Smooth muscle cell (in vitro differentiated cells): Measurements from ENCODE around the gene OR6B2. TPM values are rescaled to one million over a fixed set of nuclear protein-coding genes. Genes with fewer than 3 reads are reported as not detected.

ENCODE experiments used
- DNase-seq: peaks from one replicate; lab custom pipeline; 2025; ENCODE audit not compliant: unreplicated experiment; lab: John Stamatoyannopoulos, UW
- H2AFZ ChIP-seq: fragments of 200-600 bp; sonication (generic); 2 replicates; pipeline ENCODE4 v1.6.0; 2016; ENCODE audit warnings: antibody characterized with exemption, low read depth, mild to moderate bottlenecking
- H3F3A ChIP-seq: fragments of 200-600 bp; sonication (generic); 2 replicates; pipeline ENCODE4 v1.6.0; 2017; ENCODE audit warnings: antibody characterized with exemption, low read depth
- H3K27ac ChIP-seq: fragments of 200-600 bp; sonication (generic); 2 replicates; pipeline ENCODE4 v1.5.1; 2016; ENCODE audit warnings: low read depth, mild to moderate bottlenecking
- H3K27me3 ChIP-seq: fragments of 200-600 bp; sonication (generic); 2 replicates; pipeline ENCODE4 v1.6.1; 2016; ENCODE audit warnings: low read depth, mild to moderate bottlenecking
- H3K36me3 ChIP-seq: fragments of 200-600 bp; sonication (generic); 2 replicates; pipeline ENCODE4 v1.5.1; 2016; ENCODE audit warnings: low read depth
- H3K4me1 ChIP-seq: fragments of 200-600 bp; sonication (generic); 2 replicates; pipeline ENCODE4 v1.5.1; 2016; ENCODE audit warnings: low read depth
- H3K4me2 ChIP-seq: fragments of 200-600 bp; sonication (generic); 2 replicates; pipeline ENCODE4 v1.6.0; 2016; ENCODE audit warnings: mild to moderate bottlenecking
- H3K4me3 ChIP-seq: fragments of 200-600 bp; sonication (generic); 2 replicates; pipeline ENCODE4 v1.5.1; 2016; ENCODE audit warnings: mild to moderate bottlenecking
- H3K79me2 ChIP-seq: fragments of 200-600 bp; sonication (generic); 2 replicates; pipeline ENCODE4 v1.6.0; 2016; ENCODE audit warnings: low read depth, mild to moderate bottlenecking
- H3K9ac ChIP-seq: fragments of 200-600 bp; sonication (generic); 2 replicates; pipeline ENCODE4 v1.6.0; 2016; ENCODE audit warnings: low read depth
- H3K9me3 ChIP-seq: fragments of 200-600 bp; sonication (generic); replicated peaks from 2 replicates; pipeline ENCODE4 v1.5.1; 2016; ENCODE audit warnings: low read depth
- H4K20me1 ChIP-seq: fragments of 200-600 bp; sonication (generic); 2 replicates; pipeline ENCODE4 v1.6.0; 2016; ENCODE audit warnings: low read depth
- WGBS: methylation state at CpG from one replicate; pipeline ENCODE4 v1.1.7; 2016; ENCODE audit warnings: low lambda C conversion rate; 5-methylcytosine and 5-hydroxymethylcytosine counted together
- polyA plus RNA-seq: library from polyadenylated mRNA; unstranded; fragments of >200 nt; fragmentation: Nextera tagmentation; extraction: Ambion mirVana; gene quantifications from 2 replicates; pipeline ENCODE4 v1.2.1, GENCODE V29; 2016
- total RNA-seq: library from RNA; depleted of rRNA; stranded (reverse); fragments of >200 nt; gene quantifications from 2 replicates; pipeline ENCODE4 v1.2.3, GENCODE V29; 2014
- TF ChIP-seq, protein P1 (sequence below): fragments of 200-600 bp; sonication (generic); IDR thresholded peaks from 2 replicates; pipeline ENCODE4 v1.5.1; 2017; ENCODE audit warnings: borderline replicate concordance, mild to moderate bottlenecking, antibody characterized with exemption; ENCODE audit not compliant: insufficient read depth, poor library complexity, severe bottlenecking

The OR6B2 gene
- total and polyA plus RNA-seq, 2 experiments from 2014 or later = not detected

- no peaks in the 10 kb centered on the region for H3K9me3 ChIP-seq
- no peaks in the 10 kb centered on the region for H3F3A ChIP-seq
- no peak for DNase-seq
- no peaks in the 10 kb centered on the region for H3K27me3 ChIP-seq
- TF ChIP-seq, protein P1, sequence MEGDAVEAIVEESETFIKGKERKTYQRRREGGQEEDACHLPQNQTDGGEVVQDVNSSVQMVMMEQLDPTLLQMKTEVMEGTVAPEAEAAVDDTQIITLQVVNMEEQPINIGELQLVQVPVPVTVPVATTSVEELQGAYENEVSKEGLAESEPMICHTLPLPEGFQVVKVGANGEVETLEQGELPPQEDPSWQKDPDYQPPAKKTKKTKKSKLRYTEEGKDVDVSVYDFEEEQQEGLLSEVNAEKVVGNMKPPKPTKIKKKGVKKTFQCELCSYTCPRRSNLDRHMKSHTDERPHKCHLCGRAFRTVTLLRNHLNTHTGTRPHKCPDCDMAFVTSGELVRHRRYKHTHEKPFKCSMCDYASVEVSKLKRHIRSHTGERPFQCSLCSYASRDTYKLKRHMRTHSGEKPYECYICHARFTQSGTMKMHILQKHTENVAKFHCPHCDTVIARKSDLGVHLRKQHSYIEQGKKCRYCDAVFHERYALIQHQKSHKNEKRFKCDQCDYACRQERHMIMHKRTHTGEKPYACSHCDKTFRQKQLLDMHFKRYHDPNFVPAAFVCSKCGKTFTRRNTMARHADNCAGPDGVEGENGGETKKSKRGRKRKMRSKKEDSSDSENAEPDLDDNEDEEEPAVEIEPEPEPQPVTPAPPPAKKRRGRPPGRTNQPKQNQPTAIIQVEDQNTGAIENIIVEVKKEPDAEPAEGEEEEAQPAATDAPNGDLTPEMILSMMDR = no peak
- no peak overlapping the region for H3K9ac ChIP-seq
- H3K79me2 ChIP-seq = no peaks in the 10 kb centered on the region
- no peaks in the 10 kb centered on the region for H3K4me1 ChIP-seq
- no peak overlapping the region for H2AFZ ChIP-seq
- H3K4me2 ChIP-seq = no peak overlapping the region
- H4K20me1 ChIP-seq = no peaks in the 10 kb centered on the region
- WGBS = 90% methylated on average over 3 of the region's 3 CpGs
- no peak overlapping the region for H3K27ac ChIP-seq
- H3K36me3 ChIP-seq = no peaks in the 10 kb centered on the region
- no peak overlapping the region for H3K4me3 ChIP-seq
Observed at GRCh38 chr2:240070907-240071306, 40.7 kb upstream of the OR6B2 start.

DNA sequence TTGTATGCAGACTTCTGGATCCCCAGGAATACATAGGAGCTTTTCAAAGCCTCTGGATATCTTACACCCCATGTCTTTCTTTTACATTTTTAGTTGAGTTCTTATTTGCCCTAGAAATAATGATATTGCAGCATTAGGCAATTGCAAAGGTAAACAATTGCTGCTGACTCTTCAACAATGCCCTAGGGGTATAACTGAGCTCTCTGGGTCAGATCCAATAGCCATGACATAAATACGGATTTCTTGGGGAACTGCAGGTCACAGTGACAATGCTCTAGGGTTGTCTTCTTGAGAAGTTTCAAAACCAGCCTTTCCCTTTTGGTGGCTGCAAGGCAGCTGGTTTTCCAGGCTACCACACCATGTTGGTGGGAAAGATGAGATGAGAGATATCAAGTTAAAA lies 39.6 kb upstream of the OR6B2 start:
- H3K27ac ChIP-seq = no peak overlapping the region
- no peaks in the 10 kb centered on the region for H3K79me2 ChIP-seq
- H4K20me1 ChIP-seq = no peaks in the 10 kb centered on the region
- H2AFZ ChIP-seq = no peak overlapping the region
- H3K27me3 ChIP-seq = no peaks in the 10 kb centered on the region
- H3K4me2 ChIP-seq = no peak overlapping the region
- no peak for DNase-seq
- H3K4me1 ChIP-seq = no peaks in the 10 kb centered on the region
- H3K36me3 ChIP-seq = no peaks in the 10 kb centered on the region
- WGBS = 84% methylated on average over 1 of the region's 1 CpG
- TF ChIP-seq, protein P1 = no peak
- no peak overlapping the region for H3K9ac ChIP-seq
- no peaks in the 10 kb centered on the region for H3K9me3 ChIP-seq
- no peak overlapping the region for H3K4me3 ChIP-seq
- no peaks in the 10 kb centered on the region for H3F3A ChIP-seq

DNA sequence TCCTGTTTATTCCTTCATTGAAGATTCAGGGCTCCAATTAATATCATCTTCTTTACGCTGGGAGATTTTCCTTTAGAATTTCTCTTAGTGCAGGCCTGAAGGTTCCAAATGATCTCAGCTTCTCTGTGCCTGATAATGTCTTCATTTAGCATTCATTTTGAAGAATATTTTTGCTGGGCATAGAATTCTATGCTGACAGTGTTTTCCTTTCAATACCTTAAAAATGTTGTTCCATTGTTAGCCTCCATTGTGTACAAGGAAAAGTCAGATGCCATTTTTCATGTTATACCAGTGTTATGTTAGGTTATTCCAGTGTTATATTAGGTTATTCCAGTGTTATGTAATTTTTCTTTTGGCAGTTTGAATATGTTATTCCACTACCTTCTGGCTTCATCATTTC lies 38.0 kb upstream of the OR6B2 start:
- Histone ChIP-seq H3K36me3 (no peaks in the 10 kb centered on the region), H3K4me1 (no peaks in the 10 kb centered on the region), H4K20me1 (no peaks in the 10 kb centered on the region), H3K27ac (no peak overlapping the region), H3K9ac (no peak overlapping the region), H3K79me2 (no peaks in the 10 kb centered on the region), H2AFZ (no peak overlapping the region), H3K9me3 (no peaks in the 10 kb centered on the region), H3F3A (no peaks in the 10 kb centered on the region), H3K4me3 (no peak overlapping the region), H3K4me2 (no peak overlapping the region), H3K27me3 (peaks cover 10% of the 10 kb centered on the region)
- TF ChIP-seq, protein P1 = no peak
- WGBS = 93% methylated on average over 1 of the region's 1 CpG
- no peak for DNase-seq

DNA sequence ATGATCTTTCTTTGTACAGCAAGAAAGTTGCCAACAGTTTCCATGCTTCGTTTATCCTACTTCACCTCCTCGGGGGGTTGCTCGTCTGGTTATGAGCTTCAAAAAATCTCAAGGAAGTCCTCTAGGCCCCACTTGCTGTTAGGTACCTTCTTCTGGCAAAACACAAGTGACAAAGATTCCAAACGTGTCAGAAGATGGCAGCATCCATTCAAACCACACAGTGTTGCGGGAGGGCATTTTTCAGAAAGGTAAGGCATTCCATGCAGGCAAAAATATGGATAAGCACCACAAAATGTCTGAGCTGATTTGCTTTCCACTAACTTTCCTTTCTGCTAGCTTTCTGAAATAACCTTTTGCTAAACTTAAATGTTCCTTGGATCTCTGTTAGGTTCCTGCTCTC lies 36.3 kb upstream of the OR6B2 start:
- H3F3A ChIP-seq = no peaks in the 10 kb centered on the region
- 75% methylated on average over 5 of the region's 5 CpGs for WGBS

More for the DNA sequence above, 36.3 kb upstream of the OR6B2 start:
- Histone ChIP-seq H2AFZ (no peak overlapping the region), H3K36me3 (no peaks in the 10 kb centered on the region), H3K27ac (no peak overlapping the region), H4K20me1 (no peaks in the 10 kb centered on the region), H3K4me1 (no peaks in the 10 kb centered on the region), H3K9ac (no peak overlapping the region), H3K4me3 (no peak overlapping the region), H3K79me2 (no peaks in the 10 kb centered on the region), H3K27me3 (peaks cover 21% of the 10 kb centered on the region), H3K4me2 (no peak overlapping the region), H3K9me3 (no peaks in the 10 kb centered on the region)
- TF ChIP-seq, protein P1 = no peak
- DNase-seq = no peak
